ENCODE results near the gene AMER2.
"Not testable (repeated sequence)": the region's sequence is repeated elsewhere in the genome, so short reads cannot be mapped to it uniquely, and the experiment has no call there.

AMER2 gene

GRCh38 chr13:25180775-25181537 lies 8.9 kb upstream of the AMER2 start:
- DNase-seq (ENCODE audit: low spot score): no peak

GRCh38 chr13:25179832-25180774 lies 8.0 kb upstream of the AMER2 start:
- DNase-seq (ENCODE audit: low spot score): no peak

GRCh38 chr13:25179011-25179410 lies 6.9 kb upstream of the AMER2 start:
- DNase-seq (ENCODE audit: low spot score): no peak

- no peak for DNase-seq (ENCODE audit: low spot score)
Observed at GRCh38 chr13:25178070-25178469, 6.0 kb upstream of the AMER2 start.

- no peak for DNase-seq (ENCODE audit: low spot score)
Observed at GRCh38 chr13:25177636-25178035, 5.5 kb upstream of the AMER2 start.

GRCh38 chr13:25177012-25177411 lies 4.9 kb upstream of the AMER2 start:
- no peak for DNase-seq (ENCODE audit: low spot score)

GRCh38 chr13:25175431-25175830 lies 3.3 kb upstream of the AMER2 start:
- DNase-seq (ENCODE audit: low spot score): no peak

- no peak for DNase-seq (ENCODE audit: low spot score)
Observed at GRCh38 chr13:25175026-25175425, 2.9 kb upstream of the AMER2 start.

- DNase-seq (ENCODE audit: low spot score): no peak
Observed at GRCh38 chr13:25174304-25174703, 2.2 kb upstream of the AMER2 start.

- DNase-seq (ENCODE audit: low spot score): no peak
Observed at GRCh38 chr13:25172303-25172630, 179 bp upstream of the AMER2 start.

- DNase-seq (ENCODE audit: low spot score): no peak
Observed at GRCh38 chr13:25171170-25171516, 945 bp downstream of the AMER2 start.

- DNase-seq (ENCODE audit: low spot score): no peak
Observed at GRCh38 chr13:25170554-25171111, 1.5 kb downstream of the AMER2 start.

GRCh38 chr13:25169951-25170553 lies 2.0 kb downstream of the AMER2 start:
- DNase-seq (ENCODE audit: low spot score): no peak

GRCh38 chr13:25169356-25169755 lies 2.7 kb downstream of the AMER2 start:
- DNase-seq (ENCODE audit: low spot score): no peak

GRCh38 chr13:25168790-25169189 lies 3.3 kb downstream of the AMER2 start:
- DNase-seq (ENCODE audit: low spot score): no peak

GRCh38 chr13:25167382-25168174 lies 4.5 kb downstream of the AMER2 start:
- DNase-seq (ENCODE audit: low spot score): no peak

- no peak for DNase-seq (ENCODE audit: low spot score)
Observed at GRCh38 chr13:25166306-25166705, 5.8 kb downstream of the AMER2 start.

- DNase-seq (ENCODE audit: low spot score): no peak
Observed at GRCh38 chr13:25165663-25166062, 6.4 kb downstream of the AMER2 start.

GRCh38 chr13:25165163-25165562 lies 6.9 kb downstream of the AMER2 start:
- DNase-seq (ENCODE audit: low spot score): not testable (repeated sequence)

- no peak for DNase-seq (ENCODE audit: low spot score)
Observed at GRCh38 chr13:25157681-25158080, 14.4 kb downstream of the AMER2 start.

GRCh38 chr13:25153736-25154135 lies 18.4 kb downstream of the AMER2 start:
- DNase-seq (ENCODE audit: low spot score): no peak

All from AG08395 (cell line).